Coronary artery (tissue), 2 donors: Measurements from ENCODE around the gene NPIPA7.
"Not testable (repeated sequence)": the region's sequence is repeated elsewhere in the genome, so short reads cannot be mapped to it uniquely, and the experiment has no call there.

Experiments
- DNase-seq: peaks from one replicate; pipeline ENCODE4 v3.0.0-alpha.2; 2017; ENCODE audit warnings: low spot score
- H3K27ac ChIP-seq, 2 donors: fragments of 200-600 bp; sonication (generic); one replicate each; pipeline ENCODE4 v1.5.1; 2016 to 2019
- H3K4me3 ChIP-seq: fragments of 200-600 bp; sonication (generic); 2 replicates; pipeline ENCODE4 v1.5.1; 2016; ENCODE audit warnings: mild to moderate bottlenecking, moderate library complexity

Gene NPIPA7

DNA sequence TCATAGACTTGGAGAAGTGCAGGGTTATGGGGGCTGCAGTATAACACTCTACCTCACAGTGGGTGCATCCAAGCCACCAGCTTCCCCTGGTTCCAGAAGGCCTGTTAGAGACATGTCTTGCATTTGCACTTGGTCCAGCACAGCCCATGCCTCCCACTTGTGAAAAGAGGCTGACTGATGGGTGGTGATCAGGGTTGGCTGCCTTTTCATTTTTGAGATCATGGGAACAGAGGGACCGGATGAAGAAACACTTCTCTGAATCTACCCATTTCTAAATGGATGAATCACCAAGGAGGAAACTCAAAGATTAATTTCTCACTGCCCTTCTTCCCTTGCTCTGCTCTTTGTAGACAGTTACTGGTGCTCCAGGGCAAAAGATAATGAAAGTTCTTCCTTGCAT lies 34.8 kb downstream of the NPIPA7 start:
- not testable (repeated sequence) for DNase-seq, H3K27ac ChIP-seq

GRCh38 chr16:16417071-16417470 lies 38.1 kb downstream of the NPIPA7 start:
- not testable (repeated sequence) for H3K4me3 ChIP-seq, H3K27ac ChIP-seq, DNase-seq

More for the DNA sequence above, 34.8 kb downstream of the NPIPA7 start:
- not testable (repeated sequence) for H3K4me3 ChIP-seq

GRCh38 chr16:16417914-16418544 lies 39.1 kb downstream of the NPIPA7 start:
- DNase-seq, H3K4me3 ChIP-seq, H3K27ac ChIP-seq: not testable (repeated sequence)

DNA sequence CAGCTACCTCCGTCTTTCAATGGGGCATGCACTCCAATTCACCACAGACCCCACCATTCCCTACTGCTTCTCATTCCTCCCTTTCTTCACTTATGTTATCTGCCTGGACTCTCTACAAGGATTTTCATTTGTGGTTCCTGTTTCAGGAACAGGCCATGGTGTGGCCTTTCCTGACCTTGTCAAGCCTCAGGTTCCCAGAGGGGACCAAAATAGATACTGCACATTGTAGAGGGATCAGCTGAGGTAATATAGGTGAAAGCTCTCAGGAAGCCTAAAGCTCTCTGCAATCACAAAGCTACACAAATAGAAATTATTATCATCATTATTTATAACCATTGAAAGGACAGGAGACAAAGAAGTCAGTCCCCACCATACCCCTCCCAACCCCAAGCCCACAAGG lies 41.6 kb downstream of the NPIPA7 start:
- not testable (repeated sequence) for DNase-seq, H3K27ac ChIP-seq, H3K4me3 ChIP-seq

DNA sequence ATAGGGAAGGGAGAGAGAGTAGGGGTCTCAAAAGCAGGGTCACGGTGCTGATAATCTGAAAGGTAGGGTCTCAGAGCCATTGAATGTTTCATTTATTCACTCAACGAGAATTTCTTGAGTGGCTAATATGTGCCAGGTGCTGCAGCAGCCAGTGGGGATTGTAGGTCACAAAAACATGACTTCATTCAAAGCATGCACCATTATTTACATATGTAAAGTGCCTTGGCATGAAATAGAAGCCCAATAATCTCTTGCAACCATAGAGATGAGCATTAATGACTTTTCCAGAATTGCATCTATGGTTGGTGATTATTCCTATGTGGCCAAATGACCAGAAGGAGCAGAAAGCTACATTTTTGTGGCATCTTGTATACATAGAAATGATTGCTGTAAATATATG lies 46.2 kb downstream of the NPIPA7 start:
- not testable (repeated sequence) for H3K27ac ChIP-seq, DNase-seq, H3K4me3 ChIP-seq

- not testable (repeated sequence) for H3K4me3 ChIP-seq, H3K27ac ChIP-seq, DNase-seq
Observed at GRCh38 chr16:16431135-16431534, 52.2 kb downstream of the NPIPA7 start.

- DNase-seq, H3K4me3 ChIP-seq: not testable (repeated sequence)
Observed at GRCh38 chr16:16434711-16435110, 55.8 kb downstream of the NPIPA7 start.

GRCh38 chr16:16441401-16441800 lies 62.5 kb downstream of the NPIPA7 start:
- H3K4me3 ChIP-seq, H3K27ac ChIP-seq, DNase-seq: not testable (repeated sequence)

More at GRCh38 chr16:16434711-16435110, 55.8 kb downstream of the NPIPA7 start:
- not testable (repeated sequence) for H3K27ac ChIP-seq
